Measurements from ENCODE around the gene ENTHD1.

Gene ENTHD1

GRCh38 chr22:39832627-39833074 is 60.9 kb downstream of the ENTHD1 start:
- no peak overlapping the region for H3K4me3 ChIP-seq (ENCODE audit: low read length)
- no peak for DNase-seq (ENCODE audit: low read depth)
- no peak for TF ChIP-seq CTCF (conservative IDR thresholded peaks at IDR 0.05; ENCODE audit: low read depth, low read length)

DNA sequence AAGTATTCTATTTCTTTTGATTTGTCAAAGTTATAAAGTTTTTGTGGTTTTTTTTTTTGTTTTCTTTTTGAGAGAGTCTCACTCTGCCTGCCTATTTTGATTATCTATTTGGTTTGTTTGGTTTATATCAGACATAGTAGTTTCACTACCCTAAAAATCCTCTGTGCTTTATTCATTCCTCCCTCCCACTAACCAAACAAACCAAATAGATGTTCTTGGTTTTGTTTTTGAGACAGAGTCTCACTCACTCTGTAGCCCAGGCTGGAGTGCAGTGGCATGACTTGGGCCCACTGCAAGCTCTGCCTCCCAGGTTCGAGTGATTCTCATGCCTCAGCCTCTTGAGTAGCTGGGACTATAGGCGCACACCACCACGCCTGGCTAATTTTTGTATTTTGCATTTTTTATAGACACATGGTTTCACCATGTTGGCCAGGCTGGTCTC is 67.9 kb downstream of the ENTHD1 start:
- no peak for DNase-seq (ENCODE audit: low read depth)
- no peak overlapping the region for H3K4me3 ChIP-seq (ENCODE audit: low read length)
- no peak for TF ChIP-seq CTCF (conservative IDR thresholded peaks at IDR 0.05; ENCODE audit: low read depth, low read length)

- DNase-seq (ENCODE audit: low read depth), result no peak
- H3K4me3 ChIP-seq (ENCODE audit: low read length), result no peak overlapping the region
- TF ChIP-seq CTCF (conservative IDR thresholded peaks at IDR 0.05; ENCODE audit: low read depth, low read length), result no peak
These were observed 72.6 kb downstream of the ENTHD1 start for GRCh38 chr22:39821008-39821407.

GRCh38 chr22:39820256-39820655 is 73.3 kb downstream of the ENTHD1 start:
- TF ChIP-seq CTCF (conservative IDR thresholded peaks at IDR 0.05; ENCODE audit: low read depth, low read length), result no peak
- peak; percentile 13 for DNase-seq (ENCODE audit: low read depth)
- H3K4me3 ChIP-seq (ENCODE audit: low read length), result no peak overlapping the region

GRCh38 chr22:39819429-39819828 is 74.1 kb downstream of the ENTHD1 start:
- no peak for DNase-seq (ENCODE audit: low read depth)
- no peak for TF ChIP-seq CTCF (conservative IDR thresholded peaks at IDR 0.05; ENCODE audit: low read depth, low read length)
- H3K4me3 ChIP-seq (ENCODE audit: low read length), result no peak overlapping the region

DNA sequence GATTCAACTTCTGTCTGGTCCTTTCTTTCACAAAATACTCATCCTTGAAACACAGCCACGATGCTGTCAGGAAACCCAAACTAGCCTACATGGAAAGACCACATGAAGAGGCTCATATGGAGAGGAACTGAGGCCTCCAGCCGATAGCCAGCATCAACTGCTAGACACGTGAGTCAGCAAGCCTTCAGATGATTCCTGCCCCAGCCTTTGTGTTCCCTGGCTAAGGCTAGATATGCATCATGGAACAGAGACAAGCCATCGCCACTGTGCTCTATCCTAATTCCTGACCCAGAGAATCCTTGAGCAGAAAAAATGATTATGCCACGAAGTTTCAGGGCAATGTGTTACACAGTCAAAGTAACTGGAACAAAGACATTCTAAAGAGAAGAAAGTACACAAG is 75.5 kb downstream of the ENTHD1 start:
- no peak for TF ChIP-seq CTCF (conservative IDR thresholded peaks at IDR 0.05; ENCODE audit: low read depth, low read length)
- H3K4me3 ChIP-seq (ENCODE audit: low read length), result no peak overlapping the region
- no peak for DNase-seq (ENCODE audit: low read depth)

- DNase-seq (ENCODE audit: low read depth), result no peak
- TF ChIP-seq CTCF (conservative IDR thresholded peaks at IDR 0.05; ENCODE audit: low read depth, low read length), result no peak
- no peak overlapping the region for H3K4me3 ChIP-seq (ENCODE audit: low read length)
These were observed 77.6 kb downstream of the ENTHD1 start for GRCh38 chr22:39815932-39816331.

Measured in retinal pigment epithelial cell (primary cell).